Loucy (cell line): ENCODE results near the gene ERO1A.

ENCODE experiments used
- H2AFZ ChIP-seq: fragments of 200-600 bp; sonication (generic); 2 replicates; pipeline ENCODE4 v1.6.0; 2016; ENCODE audit warnings: antibody characterized with exemption, mild to moderate bottlenecking, low read length, moderate library complexity
- H3F3A ChIP-seq: fragments of 200-600 bp; 2 replicates; pipeline ENCODE4 v1.6.0; 2016; ENCODE audit warnings: antibody characterized with exemption, low read depth, mild to moderate bottlenecking
- H3K27me3 ChIP-seq: fragments of 200-600 bp; sonication (generic); 2 replicates; pipeline ENCODE4 v1.6.1; 2014; ENCODE audit warnings: low read length, mild to moderate bottlenecking; ENCODE audit not compliant: insufficient read depth, poor library complexity, severe bottlenecking
- H3K36me3 ChIP-seq: fragments of 200-600 bp; sonication (generic); 2 replicates; pipeline ENCODE4 v1.6.1; 2016; ENCODE audit warnings: low read length; ENCODE audit not compliant: insufficient read depth
- H3K4me1 ChIP-seq: fragments of 200-600 bp; sonication (generic); 2 replicates; pipeline ENCODE4 v1.5.1; 2014; ENCODE audit warnings: low read length, mild to moderate bottlenecking; ENCODE audit not compliant: insufficient read depth, poor library complexity, severe bottlenecking
- H3K4me2 ChIP-seq: fragments of 200-600 bp; sonication (generic); 2 replicates; pipeline ENCODE4 v1.6.0; 2014; ENCODE audit warnings: antibody characterized with exemption, low read length, low read depth, mild to moderate bottlenecking; ENCODE audit not compliant: poor library complexity, severe bottlenecking
- H3K4me3 ChIP-seq: fragments of 200-600 bp; sonication (generic); 2 replicates; pipeline ENCODE4 v1.5.1; 2014; ENCODE audit warnings: low read length, mild to moderate bottlenecking, mixed read lengths; ENCODE audit not compliant: poor library complexity, severe bottlenecking
- H3K79me2 ChIP-seq: fragments of 200-600 bp; sonication (generic); 2 replicates; pipeline ENCODE4 v1.6.1; 2014; ENCODE audit warnings: low read length; ENCODE audit not compliant: insufficient read depth
- H3K9ac ChIP-seq: fragments of 200-600 bp; sonication (generic); 2 replicates; pipeline ENCODE4 v1.6.0; 2014; ENCODE audit warnings: mild to moderate bottlenecking, low read depth, low read length, moderate library complexity; ENCODE audit not compliant: poor library complexity, severe bottlenecking
- H3K9me2 ChIP-seq: fragments of 200-600 bp; sonication (generic); replicated peaks from 2 replicates; pipeline ENCODE4 v1.6.1; 2016; ENCODE audit warnings: low read depth, low read length, mixed read lengths
- H3K9me3 ChIP-seq: fragments of 200-600 bp; sonication (generic); 2 replicates; pipeline ENCODE4 v1.6.1; 2014; ENCODE audit warnings: mild to moderate bottlenecking, antibody characterized with exemption, low read length, low read depth; ENCODE audit not compliant: insufficient read depth
- H4K20me1 ChIP-seq: fragments of 200-600 bp; sonication (generic); 2 replicates; pipeline ENCODE4 v1.6.0; 2014; ENCODE audit warnings: antibody characterized with exemption, low read length, mild to moderate bottlenecking; ENCODE audit not compliant: insufficient read depth, poor library complexity, severe bottlenecking
- CTCF ChIP-seq: fragments of 200-600 bp; sonication (generic); conservative IDR thresholded peaks from 2 replicates; pipeline ENCODE4 v1.5.1; 2014; ENCODE audit warnings: mild to moderate bottlenecking, antibody characterized with exemption, low read length
- EZH2phosphoT487 ChIP-seq: fragments of 200-600 bp; IDR thresholded peaks from 2 replicates; pipeline ENCODE4 v1.6.1; 2018; ENCODE audit warnings: antibody characterized with exemption, mild to moderate bottlenecking, moderate library complexity, borderline replicate concordance

The ERO1A gene

GRCh38 chr14:52607061-52607460 is 88.3 kb downstream of the ERO1A start:
- peaks cover 4% of the 10 kb centered on the region for H3K4me1 ChIP-seq
- TF ChIP-seq EZH2phosphoT487 (no peak), CTCF (no peak)
- no peaks in the 10 kb centered on the region for H4K20me1 ChIP-seq

DNA sequence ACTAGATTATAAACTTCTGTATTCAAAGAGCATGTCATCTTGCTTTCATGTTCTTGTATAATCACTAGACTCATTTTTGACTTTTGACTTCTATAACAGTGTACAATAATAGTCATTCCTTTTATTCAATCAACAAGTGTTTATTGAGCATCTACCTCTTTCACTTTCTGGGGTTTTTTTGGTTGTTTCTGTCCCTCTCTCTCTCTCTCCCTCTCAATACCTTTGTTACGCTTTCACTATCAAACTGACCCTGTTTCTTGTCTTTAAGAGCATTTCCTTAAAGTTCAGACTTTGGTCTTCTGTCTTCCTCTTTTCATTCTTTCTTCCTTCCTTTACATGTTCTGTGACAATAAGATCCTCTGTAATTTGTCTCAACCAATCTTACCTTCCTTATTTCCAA is 93.2 kb downstream of the ERO1A start:
- no peaks in the 10 kb centered on the region for H3K27me3 ChIP-seq
- no peak overlapping the region for H3K4me2 ChIP-seq
- H3K4me3 ChIP-seq: no peak overlapping the region
- no peak overlapping the region for H3K9ac ChIP-seq
- peaks cover 4% of the 10 kb centered on the region for H3K4me1 ChIP-seq
- H4K20me1 ChIP-seq: no peaks in the 10 kb centered on the region
- H3K9me2 ChIP-seq: 0 out of 2 replicates have a peak, but pooled peaks cover 3% of the 10 kb centered on the region
- TF ChIP-seq EZH2phosphoT487 (no peak), CTCF (no peak)
- no peaks in the 10 kb centered on the region for H3F3A ChIP-seq
- H3K79me2 ChIP-seq: no peaks in the 10 kb centered on the region
- H3K36me3 ChIP-seq: no peaks in the 10 kb centered on the region
- H2AFZ ChIP-seq: peak overlapping the region; percentile 32
- no peaks in the 10 kb centered on the region for H3K9me3 ChIP-seq

More at GRCh38 chr14:52607061-52607460, 88.3 kb downstream of the ERO1A start:
- Histone ChIP-seq H2AFZ (no peak overlapping the region), H3K79me2 (no peaks in the 10 kb centered on the region), H3K4me2 (no peak overlapping the region), H3K9me2 (no peaks in the 10 kb centered on the region), H3K4me3 (no peak overlapping the region), H3K27me3 (no peaks in the 10 kb centered on the region), H3K36me3 (no peaks in the 10 kb centered on the region), H3K9me3 (no peaks in the 10 kb centered on the region), H3K9ac (no peak overlapping the region), H3F3A (no peaks in the 10 kb centered on the region)

- Histone ChIP-seq H3K27me3 (no peaks in the 10 kb centered on the region), H2AFZ (no peak overlapping the region), H3K79me2 (no peaks in the 10 kb centered on the region), H4K20me1 (no peaks in the 10 kb centered on the region), H3K9ac (no peak overlapping the region), H3F3A (no peaks in the 10 kb centered on the region), H3K36me3 (no peaks in the 10 kb centered on the region), H3K9me2 (0 out of 2 replicates have a peak, but pooled peaks cover 3% of the 10 kb centered on the region), H3K4me2 (no peak overlapping the region), H3K4me1 (peaks cover 4% of the 10 kb centered on the region), H3K4me3 (no peak overlapping the region), H3K9me3 (no peaks in the 10 kb centered on the region)
- TF ChIP-seq CTCF (no peak), EZH2phosphoT487 (no peak)
Observed at GRCh38 chr14:52599974-52600373, 95.4 kb downstream of the ERO1A start.
